Liver (tissue), 9 donors: ENCODE results near the gene TAF7. TPM values are rescaled to one million over a fixed set of nuclear protein-coding genes. Genes with fewer than 3 reads are reported as not detected.

Experiments used
- DNase-seq: peaks from one replicate; pipeline ENCODE4 v3.0.0-alpha.2; 2017; ENCODE audit warnings: low spot score
- H3K27ac ChIP-seq, 2 donors: one replicate each; pipeline ENCODE4 v1.7.0; 2013; ENCODE audit warnings: inconsistent platforms in 2 of 2, low read length in 2 of 2, control low read depth in 1 of 2, low read depth in 1 of 2, mild to moderate bottlenecking in 1 of 2
- H3K27me3 ChIP-seq, 4 donors: one replicate each; pipeline versions ENCODE4 v1.6.1 to v1.7.0; 2013; ENCODE audit warnings: low read length in 3 of 4, inconsistent platforms in 1 of 4, mild to moderate bottlenecking in 1 of 4, moderate library complexity in 1 of 4; ENCODE audit not compliant: control insufficient read depth in 4 of 4, insufficient read depth in 4 of 4
- H3K36me3 ChIP-seq, 4 donors: one replicate each; pipeline versions ENCODE4 v1.6.1 to v1.7.0; 2013; ENCODE audit warnings: low read length in 3 of 4, mild to moderate bottlenecking in 3 of 4, low read depth in 1 of 4, moderate library complexity in 1 of 4; ENCODE audit not compliant: control insufficient read depth in 4 of 4, insufficient read depth in 3 of 4
- H3K4me1 ChIP-seq, 4 donors: one replicate each; pipeline versions ENCODE4 v1.6.1 to v1.7.0; 2013; ENCODE audit warnings: low read length in 3 of 4, mild to moderate bottlenecking in 3 of 4, moderate library complexity in 1 of 4; ENCODE audit not compliant: control insufficient read depth in 4 of 4, insufficient read depth in 4 of 4
- H3K4me3 ChIP-seq, 3 donors: one replicate each; pipeline versions ENCODE4 v1.6.1 to v1.7.0; 2013; ENCODE audit warnings: low read length in 3 of 3, control low read depth in 1 of 3, low read depth in 1 of 3, mild to moderate bottlenecking in 1 of 3
- H3K9ac ChIP-seq, 2 donors: one replicate each; pipeline ENCODE4 v1.7.0; 2013; ENCODE audit warnings: low read length in 2 of 2, mild to moderate bottlenecking in 2 of 2, moderate library complexity in 2 of 2, control low read depth in 1 of 2, low read depth in 1 of 2
- H3K9me3 ChIP-seq, 4 donors: one replicate each; pipeline versions ENCODE4 v1.6.1 to v1.7.0; 2013; ENCODE audit warnings: low read length in 3 of 4; ENCODE audit not compliant: control insufficient read depth in 4 of 4
- ATF3 ChIP-seq: IDR thresholded peaks from 2 replicates; pipeline ENCODE4 v1.6.1; 2016; ENCODE audit warnings: antibody characterized with exemption
- EGR1 ChIP-seq, 2 donors: IDR thresholded peaks; 2 replicates each; pipeline ENCODE4 v1.6.1; 2016 to 2018; ENCODE audit warnings: antibody characterized with exemption in 2 of 2, low read depth in 2 of 2
- FOXA1 ChIP-seq: IDR thresholded peaks from 2 replicates; pipeline ENCODE4 v1.6.1; 2016; ENCODE audit warnings: antibody characterized with exemption
- FOXA2 ChIP-seq: IDR thresholded peaks from 2 replicates; pipeline ENCODE4 v1.6.1; 2016; ENCODE audit warnings: antibody characterized with exemption
- GABPA ChIP-seq, 2 donors: IDR thresholded peaks in 1 of 2; conservative IDR thresholded peaks in 1 of 2; 2 replicates each; pipeline ENCODE4 v1.6.1; 2016; ENCODE audit warnings: antibody characterized with exemption in 2 of 2, mild to moderate bottlenecking in 1 of 2, moderate library complexity in 1 of 2
- HNF4A ChIP-seq, 2 donors: conservative IDR thresholded peaks; 2 replicates each; pipeline ENCODE4 v1.6.1; 2016; ENCODE audit warnings: antibody characterized with exemption in 2 of 2, mild to moderate bottlenecking in 2 of 2
- HNF4G ChIP-seq: IDR thresholded peaks from 2 replicates; pipeline ENCODE4 v1.6.1; 2016; ENCODE audit warnings: antibody characterized with exemption
- JUND ChIP-seq, 2 donors: IDR thresholded peaks; 2 replicates each; pipeline ENCODE4 v1.6.1; 2016; ENCODE audit warnings: antibody characterized with exemption in 2 of 2
- MAX ChIP-seq: IDR thresholded peaks from 2 replicates; pipeline ENCODE4 v1.6.1; 2016; ENCODE audit warnings: antibody characterized with exemption
- NR2F2 ChIP-seq: IDR thresholded peaks from 2 replicates; pipeline ENCODE4 v1.6.1; 2016; ENCODE audit warnings: antibody characterized with exemption
- RAD21 ChIP-seq, 2 donors: IDR thresholded peaks; 2 replicates each; pipeline ENCODE4 v1.6.1; 2016; ENCODE audit warnings: antibody characterized with exemption in 2 of 2, mild to moderate bottlenecking in 2 of 2
- RXRA ChIP-seq, 2 donors: IDR thresholded peaks; 2 replicates each; pipeline ENCODE4 v1.6.1; 2017 to 2018; ENCODE audit warnings: antibody characterized with exemption in 2 of 2, mild to moderate bottlenecking in 1 of 2
- SP1 ChIP-seq: IDR thresholded peaks from 2 replicates; pipeline ENCODE4 v1.6.1; 2018; ENCODE audit warnings: antibody characterized with exemption, mild to moderate bottlenecking
- TAF1 ChIP-seq: conservative IDR thresholded peaks from 2 replicates; pipeline ENCODE4 v1.6.1; 2016; ENCODE audit warnings: antibody characterized with exemption, mild to moderate bottlenecking
- YY1 ChIP-seq: IDR thresholded peaks from 2 replicates; pipeline ENCODE4 v1.6.1; 2016; ENCODE audit warnings: antibody characterized with exemption, mild to moderate bottlenecking
- WGBS: extraction: QIAGEN DNeasy Blood & Tissue Kit; methylation state at CpG from one replicate; pipeline ENCODE4 v1.1.7; 2013; 5-methylcytosine and 5-hydroxymethylcytosine counted together
- polyA plus RNA-seq, 2 donors: library from polyadenylated mRNA; stranded (reverse) in 1 of 2; unstranded in 1 of 2; fragments of 200-250 nt in 1 of 2; fragments of >200 nt in 1 of 2; fragmentation: Nextera tagmentation in 1 of 2; extraction: Ambion mirVana in 1 of 2; gene quantifications; one replicate each; pipeline versions ENCODE4 v1.2.1 to v1.2.3, GENCODE V29; 2013 to 2015
- total RNA-seq, 2 donors: library from RNA; depleted of rRNA; stranded (reverse); fragments of >200 nt; gene quantifications; one replicate each; pipeline ENCODE4 v1.2.3, GENCODE V29; 2014
- TF ChIP-seq, protein P1 (sequence below): fragments of 150-350 bp; IDR thresholded peaks from 2 replicates; pipeline ENCODE4 v1.5.1; 2017; ENCODE audit warnings: improper control_type of control experiment, low read depth, low read length; ENCODE audit not compliant: missing input control
- TF ChIP-seq, protein P2 (sequence below): IDR thresholded peaks from 2 replicates; pipeline ENCODE4 v1.6.1; 2016; ENCODE audit warnings: antibody characterized with exemption, mild to moderate bottlenecking
- donor health status: healthy.
- donor health status: healthy.
- donor health status: healthy.
- donor health status: healthy.
- donor health status: healthy.

The TAF7 gene
- total and polyA plus RNA-seq, 4 donors, result 23.5 to 36.3 (median 28.2) TPM

DNA sequence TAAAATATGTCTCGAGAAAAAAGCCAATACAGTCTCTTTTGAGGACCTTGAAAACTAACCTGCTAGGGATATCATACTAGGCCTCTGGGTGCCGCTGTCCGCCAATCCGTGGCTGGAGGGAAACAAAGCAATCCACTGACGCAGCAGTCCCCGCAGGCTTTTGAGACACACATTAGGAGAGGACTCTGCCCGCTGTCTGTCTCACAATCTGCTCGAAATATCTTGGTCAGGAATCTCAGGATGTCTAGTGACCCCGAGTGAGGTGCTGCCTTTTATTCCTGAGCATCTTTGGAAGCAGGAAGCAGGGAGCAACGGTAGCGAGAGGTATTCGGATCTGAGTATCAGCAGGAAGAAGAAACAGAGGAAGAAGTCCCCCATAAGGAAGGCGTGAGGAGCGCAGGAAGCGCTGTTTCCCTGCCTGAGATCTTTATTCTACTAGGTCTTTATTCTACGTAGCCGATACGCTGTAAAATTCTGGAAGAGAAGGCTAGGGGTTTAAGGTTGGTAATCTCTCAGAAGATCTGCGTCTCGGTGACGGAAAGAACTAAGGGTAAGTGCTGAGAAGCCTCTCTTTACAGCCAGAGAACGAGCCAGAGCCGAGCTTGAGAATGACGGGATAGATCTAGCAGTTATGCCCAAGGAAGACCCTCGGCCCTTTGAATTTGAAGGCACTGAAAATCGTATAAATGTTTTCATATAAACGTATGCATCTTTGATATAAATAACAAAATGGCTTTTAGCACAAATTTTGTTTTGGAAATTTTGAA lies 5.7 kb upstream of the TAF7 start:
- H3K9me3 ChIP-seq, result peaks cover 14 to 66% (median 37%) of the 10 kb centered on the region in 4 donors
- H3K4me1 ChIP-seq, result peaks cover 0 to 1% (median 0%) of the 10 kb centered on the region in 4 donors
- H3K36me3 ChIP-seq, result peaks cover 0 to 2% (median 0%) of the 10 kb centered on the region in 4 donors
- DNase-seq, result no peak
- no peak overlapping the region for H3K9ac ChIP-seq
- TF ChIP-seq HNF4G (no peak), RAD21 (IDR thresholded peaks at IDR 0.05) (peak in 1 of 2 donors; percentile 13)
- no peak overlapping the region for H3K27ac ChIP-seq
- peaks cover 0 to 6% (median 0%) of the 10 kb centered on the region in 4 donors for H3K27me3 ChIP-seq
- 20% methylated on average over 27 of the region's 27 CpGs for WGBS
- H3K4me3 ChIP-seq, result peak overlapping the region in 1 of 3 donors; percentile 30

DNA sequence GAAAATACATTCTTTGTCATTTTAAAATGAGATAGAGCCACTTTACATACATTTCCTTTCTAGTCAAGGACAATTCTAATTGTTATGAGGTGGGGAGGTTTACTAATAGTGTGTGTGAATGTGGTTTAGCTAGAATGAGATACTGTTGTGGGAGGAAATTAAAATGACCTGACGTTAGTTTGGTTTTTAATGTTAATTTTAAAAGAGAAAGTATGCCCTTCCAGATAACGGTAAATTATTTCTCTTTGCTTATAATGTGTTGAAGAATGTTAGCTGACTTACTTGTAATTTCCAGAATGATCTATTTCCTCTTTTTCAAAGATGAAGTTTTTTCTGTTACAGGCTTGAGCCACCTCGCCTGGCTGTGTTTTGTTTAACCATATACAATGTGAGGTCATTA lies 1.7 kb upstream of the TAF7 start:
- H3K9ac ChIP-seq, result no peak overlapping the region
- no peaks in the 10 kb centered on the region for H3K27me3 ChIP-seq
- TF ChIP-seq, protein P1, sequence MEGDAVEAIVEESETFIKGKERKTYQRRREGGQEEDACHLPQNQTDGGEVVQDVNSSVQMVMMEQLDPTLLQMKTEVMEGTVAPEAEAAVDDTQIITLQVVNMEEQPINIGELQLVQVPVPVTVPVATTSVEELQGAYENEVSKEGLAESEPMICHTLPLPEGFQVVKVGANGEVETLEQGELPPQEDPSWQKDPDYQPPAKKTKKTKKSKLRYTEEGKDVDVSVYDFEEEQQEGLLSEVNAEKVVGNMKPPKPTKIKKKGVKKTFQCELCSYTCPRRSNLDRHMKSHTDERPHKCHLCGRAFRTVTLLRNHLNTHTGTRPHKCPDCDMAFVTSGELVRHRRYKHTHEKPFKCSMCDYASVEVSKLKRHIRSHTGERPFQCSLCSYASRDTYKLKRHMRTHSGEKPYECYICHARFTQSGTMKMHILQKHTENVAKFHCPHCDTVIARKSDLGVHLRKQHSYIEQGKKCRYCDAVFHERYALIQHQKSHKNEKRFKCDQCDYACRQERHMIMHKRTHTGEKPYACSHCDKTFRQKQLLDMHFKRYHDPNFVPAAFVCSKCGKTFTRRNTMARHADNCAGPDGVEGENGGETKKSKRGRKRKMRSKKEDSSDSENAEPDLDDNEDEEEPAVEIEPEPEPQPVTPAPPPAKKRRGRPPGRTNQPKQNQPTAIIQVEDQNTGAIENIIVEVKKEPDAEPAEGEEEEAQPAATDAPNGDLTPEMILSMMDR, result no peak
- TF ChIP-seq NR2F2, result no peak
- no peak for TF ChIP-seq JUND (IDR thresholded peaks at IDR 0.05)
- TF ChIP-seq, protein P2, sequence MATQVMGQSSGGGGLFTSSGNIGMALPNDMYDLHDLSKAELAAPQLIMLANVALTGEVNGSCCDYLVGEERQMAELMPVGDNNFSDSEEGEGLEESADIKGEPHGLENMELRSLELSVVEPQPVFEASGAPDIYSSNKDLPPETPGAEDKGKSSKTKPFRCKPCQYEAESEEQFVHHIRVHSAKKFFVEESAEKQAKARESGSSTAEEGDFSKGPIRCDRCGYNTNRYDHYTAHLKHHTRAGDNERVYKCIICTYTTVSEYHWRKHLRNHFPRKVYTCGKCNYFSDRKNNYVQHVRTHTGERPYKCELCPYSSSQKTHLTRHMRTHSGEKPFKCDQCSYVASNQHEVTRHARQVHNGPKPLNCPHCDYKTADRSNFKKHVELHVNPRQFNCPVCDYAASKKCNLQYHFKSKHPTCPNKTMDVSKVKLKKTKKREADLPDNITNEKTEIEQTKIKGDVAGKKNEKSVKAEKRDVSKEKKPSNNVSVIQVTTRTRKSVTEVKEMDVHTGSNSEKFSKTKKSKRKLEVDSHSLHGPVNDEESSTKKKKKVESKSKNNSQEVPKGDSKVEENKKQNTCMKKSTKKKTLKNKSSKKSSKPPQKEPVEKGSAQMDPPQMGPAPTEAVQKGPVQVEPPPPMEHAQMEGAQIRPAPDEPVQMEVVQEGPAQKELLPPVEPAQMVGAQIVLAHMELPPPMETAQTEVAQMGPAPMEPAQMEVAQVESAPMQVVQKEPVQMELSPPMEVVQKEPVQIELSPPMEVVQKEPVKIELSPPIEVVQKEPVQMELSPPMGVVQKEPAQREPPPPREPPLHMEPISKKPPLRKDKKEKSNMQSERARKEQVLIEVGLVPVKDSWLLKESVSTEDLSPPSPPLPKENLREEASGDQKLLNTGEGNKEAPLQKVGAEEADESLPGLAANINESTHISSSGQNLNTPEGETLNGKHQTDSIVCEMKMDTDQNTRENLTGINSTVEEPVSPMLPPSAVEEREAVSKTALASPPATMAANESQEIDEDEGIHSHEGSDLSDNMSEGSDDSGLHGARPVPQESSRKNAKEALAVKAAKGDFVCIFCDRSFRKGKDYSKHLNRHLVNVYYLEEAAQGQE, result no peak
- no peak for TF ChIP-seq RAD21 (IDR thresholded peaks at IDR 0.05)
- TF ChIP-seq EGR1 (IDR thresholded peaks at IDR 0.05; ENCODE audit: low read depth in 2 of 2), result no peak
- TF ChIP-seq MAX, result no peak
- no peak for TF ChIP-seq FOXA1
- no peak for TF ChIP-seq RXRA (IDR thresholded peaks at IDR 0.05)
- TF ChIP-seq SP1, result no peak
- no peak for TF ChIP-seq FOXA2
- TF ChIP-seq HNF4G, result no peak
- no peak for TF ChIP-seq HNF4A (conservative IDR thresholded peaks at IDR 0.05)
- TF ChIP-seq TAF1, result no peak
- no peak for TF ChIP-seq GABPA (IDR thresholded peaks at IDR 0.05 in 1 of 2, conservative IDR thresholded peaks at IDR 0.05 in 1 of 2)
- no peak for TF ChIP-seq ATF3
- TF ChIP-seq YY1, result no peak
- no peak overlapping the region for H3K4me3 ChIP-seq
- DNase-seq, result no peak
- peaks cover 27 to 53% (median 39%) of the 10 kb centered on the region in 4 donors for H3K9me3 ChIP-seq
- 93% methylated on average over 3 of the region's 3 CpGs for WGBS
- H3K36me3 ChIP-seq, result peaks cover 0 to 23% (median 16%) of the 10 kb centered on the region in 4 donors
- no peak overlapping the region for H3K27ac ChIP-seq
- H3K4me1 ChIP-seq, result peaks cover 0 to 17% (median 4%) of the 10 kb centered on the region in 4 donors
